OCI-LY3 (cell line): Measurements from ENCODE around the gene SLAMF6.
"Not testable (repeated sequence)": the region's sequence is repeated elsewhere in the genome, so short reads cannot be mapped to it uniquely, and the experiment has no call there.

Source experiments
- H2AFZ ChIP-seq: fragments of 200-600, 300-600 bp; shearing (Covaris generic); 2 replicates; pipeline ENCODE4 v1.6.0; 2014; ENCODE audit warnings: antibody characterized with exemption, low read depth, low read length
- H3K27ac ChIP-seq: fragments of 200-600, 300-600 bp; sonication (generic); 2 replicates; pipeline ENCODE4 v1.5.1; 2014; ENCODE audit warnings: mild to moderate bottlenecking, low read length, moderate library complexity, mixed read lengths
- H3K27me3 ChIP-seq: fragments of 200-600, 300-600 bp; sonication (generic); 2 replicates; pipeline ENCODE4 v1.6.1; 2014; ENCODE audit warnings: low read depth, low read length, mixed read lengths
- H3K36me3 ChIP-seq: fragments of 200-600, 300-600 bp; sonication (generic); replicated peaks from 2 replicates; pipeline ENCODE3; 2014; ENCODE audit warnings: low read depth, low read length, mixed read lengths
- H3K4me1 ChIP-seq: fragments of 300-600, 200-600 bp; sonication (generic); 2 replicates; pipeline ENCODE4 v1.6.1; 2014; ENCODE audit warnings: low read length, mixed read lengths
- H3K4me2 ChIP-seq: fragments of 200-600, 300-600 bp; sonication (generic); 2 replicates; pipeline ENCODE4 v1.6.1; 2014; ENCODE audit warnings: low read length, mixed read lengths
- H3K4me3 ChIP-seq: fragments of 300-600, 200-600 bp; sonication (generic); 2 replicates; pipeline ENCODE4 v1.5.1; 2014; ENCODE audit warnings: antibody characterized with exemption, mild to moderate bottlenecking, low read length, moderate library complexity
- H3K79me2 ChIP-seq: fragments of 300-600, 200-600 bp; shearing (Covaris generic); 2 replicates; pipeline ENCODE4 v1.6.1; 2014; ENCODE audit warnings: mild to moderate bottlenecking, low read length, mixed read lengths
- H3K9ac ChIP-seq: fragments of 300-600, 200-600 bp; shearing (Covaris generic); 2 replicates; pipeline ENCODE4 v1.6.0; 2014; ENCODE audit warnings: mild to moderate bottlenecking, low read length, moderate library complexity
- H3K9me3 ChIP-seq: fragments of 200-600, 300-600 bp; shearing (Covaris generic); 2 replicates; pipeline ENCODE4 v1.6.1; 2014; ENCODE audit warnings: low read length, mixed read lengths; ENCODE audit not compliant: insufficient read depth
- H4K20me1 ChIP-seq: fragments of 200-600, 300-600 bp; sonication (generic); 2 replicates; pipeline ENCODE4 v1.6.1; 2016; ENCODE audit warnings: low read length, mixed read lengths; ENCODE audit not compliant: insufficient read depth
- EZH2phosphoT487 ChIP-seq: fragments of 200-600 bp; shearing (Covaris generic); IDR thresholded peaks from 2 replicates; pipeline ENCODE4 v1.6.1; 2018; ENCODE audit warnings: antibody characterized with exemption, mixed run types, low read depth
- TF ChIP-seq, protein P1 (sequence below): fragments of 200-600, 300-600 bp; sonication (generic); IDR thresholded peaks from 2 replicates; pipeline ENCODE4 v1.5.1; 2014; ENCODE audit warnings: antibody characterized with exemption, low read length, low read depth

SLAMF6 gene

DNA sequence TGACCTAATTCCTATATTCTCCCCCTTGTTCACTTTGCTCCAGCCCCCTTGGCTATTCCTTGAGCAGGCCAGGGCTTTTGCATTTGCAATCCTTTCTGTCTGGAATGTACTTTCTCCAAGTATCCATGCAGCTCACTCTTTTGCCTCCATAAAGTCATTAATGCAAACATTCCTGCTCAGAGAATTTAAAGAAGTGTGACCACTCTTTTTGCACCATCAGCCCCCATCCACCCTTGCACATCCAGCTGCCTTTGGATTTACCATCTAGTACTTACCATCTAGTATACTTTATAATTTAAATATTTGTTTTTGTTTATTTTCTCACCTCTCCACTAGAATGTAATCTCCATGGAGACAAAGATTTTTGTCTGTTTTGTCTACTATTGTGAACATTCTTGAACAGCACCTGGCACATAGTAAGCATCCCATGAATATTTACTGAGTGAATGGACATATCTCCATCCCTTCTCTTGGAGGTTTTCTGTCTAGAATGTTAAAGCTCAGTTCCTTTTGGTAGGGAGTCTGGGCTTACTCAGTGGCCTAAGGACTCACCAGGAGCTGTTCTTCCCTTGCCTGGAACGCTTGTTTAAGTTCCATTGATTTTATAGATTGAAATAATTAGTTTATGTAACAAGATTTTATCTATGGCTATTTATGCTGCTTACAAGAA lies 22.6 kb downstream of the SLAMF6 start:
- Histone ChIP-seq H3K4me2 (no peak overlapping the region), H3K27ac (no peak overlapping the region), H3K36me3 (no peaks in the 10 kb centered on the region), H4K20me1 (no peaks in the 10 kb centered on the region), H3K9me3 (0 out of 2 replicates have a peak, but pooled peaks cover 5% of the 10 kb centered on the region), H3K27me3 (no peaks in the 10 kb centered on the region), H3K4me1 (no peaks in the 10 kb centered on the region), H2AFZ (no peak overlapping the region), H3K4me3 (no peak overlapping the region), H3K9ac (no peak overlapping the region), H3K79me2 (no peaks in the 10 kb centered on the region)
- TF ChIP-seq, protein P1, sequence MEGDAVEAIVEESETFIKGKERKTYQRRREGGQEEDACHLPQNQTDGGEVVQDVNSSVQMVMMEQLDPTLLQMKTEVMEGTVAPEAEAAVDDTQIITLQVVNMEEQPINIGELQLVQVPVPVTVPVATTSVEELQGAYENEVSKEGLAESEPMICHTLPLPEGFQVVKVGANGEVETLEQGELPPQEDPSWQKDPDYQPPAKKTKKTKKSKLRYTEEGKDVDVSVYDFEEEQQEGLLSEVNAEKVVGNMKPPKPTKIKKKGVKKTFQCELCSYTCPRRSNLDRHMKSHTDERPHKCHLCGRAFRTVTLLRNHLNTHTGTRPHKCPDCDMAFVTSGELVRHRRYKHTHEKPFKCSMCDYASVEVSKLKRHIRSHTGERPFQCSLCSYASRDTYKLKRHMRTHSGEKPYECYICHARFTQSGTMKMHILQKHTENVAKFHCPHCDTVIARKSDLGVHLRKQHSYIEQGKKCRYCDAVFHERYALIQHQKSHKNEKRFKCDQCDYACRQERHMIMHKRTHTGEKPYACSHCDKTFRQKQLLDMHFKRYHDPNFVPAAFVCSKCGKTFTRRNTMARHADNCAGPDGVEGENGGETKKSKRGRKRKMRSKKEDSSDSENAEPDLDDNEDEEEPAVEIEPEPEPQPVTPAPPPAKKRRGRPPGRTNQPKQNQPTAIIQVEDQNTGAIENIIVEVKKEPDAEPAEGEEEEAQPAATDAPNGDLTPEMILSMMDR = no peak
- no peak for TF ChIP-seq EZH2phosphoT487

DNA sequence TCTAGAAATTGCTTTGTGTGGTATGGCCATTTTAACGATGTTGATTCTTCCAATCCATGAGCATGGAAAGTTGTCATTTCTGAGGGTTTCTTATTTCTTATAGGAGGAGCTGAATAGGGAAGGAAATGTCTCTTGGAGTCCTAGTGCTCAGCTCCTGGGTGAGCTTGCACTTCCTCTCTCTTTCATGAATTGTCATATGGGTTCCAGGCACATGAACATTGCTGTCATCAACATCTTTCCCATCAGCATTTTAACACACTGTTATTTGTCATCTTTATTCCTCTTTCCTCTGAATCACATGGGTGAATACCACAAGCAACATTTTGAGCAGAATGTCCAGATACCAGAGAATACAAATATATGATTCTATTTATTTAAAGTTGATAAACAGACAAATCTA lies 23.4 kb downstream of the SLAMF6 start:
- H3K4me3 ChIP-seq = no peak overlapping the region
- no peaks in the 10 kb centered on the region for H3K79me2 ChIP-seq
- no peak overlapping the region for H3K9ac ChIP-seq
- TF ChIP-seq, protein P1 = no peak
- no peak for TF ChIP-seq EZH2phosphoT487
- no peak overlapping the region for H3K27ac ChIP-seq
- no peaks in the 10 kb centered on the region for H3K27me3 ChIP-seq
- H3K36me3 ChIP-seq = no peaks in the 10 kb centered on the region
- no peaks in the 10 kb centered on the region for H4K20me1 ChIP-seq
- no peak overlapping the region for H3K4me2 ChIP-seq
- H3K4me1 ChIP-seq = no peaks in the 10 kb centered on the region
- no peak overlapping the region for H2AFZ ChIP-seq
- H3K9me3 ChIP-seq = 0 out of 2 replicates have a peak, but pooled peaks cover 5% of the 10 kb centered on the region

DNA sequence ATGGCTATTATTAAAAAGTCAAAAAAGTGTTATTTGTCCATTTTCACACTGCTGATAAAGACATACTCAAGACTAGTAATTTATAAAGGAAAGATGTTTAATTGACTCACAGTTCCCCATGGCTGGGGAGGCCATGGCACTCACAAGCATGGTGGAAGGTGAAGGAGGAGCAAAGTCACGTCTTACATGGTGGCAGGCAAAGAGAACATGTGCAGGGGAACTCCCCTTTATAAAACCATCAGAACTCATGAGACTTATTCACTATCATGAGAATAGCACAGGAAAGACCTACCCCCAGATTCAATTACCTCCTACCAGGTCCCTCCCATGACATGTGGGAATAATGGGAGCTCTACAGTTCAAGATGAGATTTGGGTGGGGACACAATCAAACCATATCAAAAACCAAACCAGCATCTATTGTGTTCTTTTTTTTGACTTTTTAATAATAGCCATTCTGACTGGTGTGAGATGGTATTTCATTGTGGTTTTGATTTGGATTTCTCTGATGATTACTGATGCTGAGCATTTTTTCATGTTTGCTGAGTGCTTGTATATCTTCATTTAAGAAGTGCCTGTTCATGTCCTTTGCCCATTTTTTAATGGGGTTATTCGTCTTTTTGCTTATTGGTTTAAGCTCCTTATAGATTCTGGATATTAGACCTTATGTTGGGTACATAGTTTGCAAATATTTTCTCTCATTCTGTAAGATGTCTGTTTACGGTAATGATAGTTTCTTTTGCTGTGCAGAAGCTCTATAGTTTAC lies 24.6 kb downstream of the SLAMF6 start:
- not testable (repeated sequence) for H3K27ac ChIP-seq, H3K4me3 ChIP-seq, H4K20me1 ChIP-seq, H3K36me3 ChIP-seq, H3K9ac ChIP-seq, H3K4me1 ChIP-seq, H2AFZ ChIP-seq, H3K9me3 ChIP-seq, H3K4me2 ChIP-seq, H3K79me2 ChIP-seq, H3K27me3 ChIP-seq

DNA sequence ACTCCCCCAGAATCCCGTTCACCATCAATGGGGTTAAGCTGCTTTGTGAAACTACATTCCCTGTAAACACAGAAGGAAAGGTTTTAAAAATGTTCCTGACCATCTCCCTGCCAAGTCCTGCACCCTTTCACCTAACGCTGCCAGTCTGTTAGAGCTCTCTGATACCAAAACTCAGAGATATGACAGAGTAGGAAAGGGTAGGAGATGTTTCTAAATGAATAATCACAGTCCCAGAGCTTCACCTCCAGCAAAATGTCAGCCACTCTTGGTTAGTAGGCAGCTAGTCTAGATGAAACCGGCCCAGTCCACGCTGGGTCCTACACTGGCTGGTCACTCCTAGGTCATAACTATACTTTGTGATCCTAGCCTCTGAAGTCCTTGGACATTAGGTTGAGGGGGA lies 26.7 kb downstream of the SLAMF6 start:
- Histone ChIP-seq H3K79me2 (no peaks in the 10 kb centered on the region), H3K4me1 (no peaks in the 10 kb centered on the region), H3K9ac (no peak overlapping the region), H4K20me1 (no peaks in the 10 kb centered on the region), H2AFZ (no peak overlapping the region), H3K36me3 (no peaks in the 10 kb centered on the region), H3K4me3 (no peak overlapping the region), H3K27me3 (no peaks in the 10 kb centered on the region), H3K4me2 (no peak overlapping the region), H3K27ac (no peak overlapping the region), H3K9me3 (0 out of 2 replicates have a peak, but pooled peaks cover 5% of the 10 kb centered on the region)
- no peak for TF ChIP-seq EZH2phosphoT487
- TF ChIP-seq, protein P1 = no peak
